Liver (tissue), 9 donors: Measurements from ENCODE around the gene MAD2L2. TPM values are rescaled to one million over a fixed set of nuclear protein-coding genes. Genes with fewer than 3 reads are reported as not detected.

Source experiments
- DNase-seq: peaks from one replicate; pipeline ENCODE4 v3.0.0-alpha.2; 2017; ENCODE audit warnings: low spot score
- H3K27ac ChIP-seq, 2 donors: one replicate each; pipeline ENCODE4 v1.7.0; 2013; ENCODE audit warnings: inconsistent platforms in 2 of 2, low read length in 2 of 2, control low read depth in 1 of 2, low read depth in 1 of 2, mild to moderate bottlenecking in 1 of 2
- H3K27me3 ChIP-seq, 4 donors: one replicate each; pipeline versions ENCODE4 v1.6.1 to v1.7.0; 2013; ENCODE audit warnings: low read length in 3 of 4, inconsistent platforms in 1 of 4, mild to moderate bottlenecking in 1 of 4, moderate library complexity in 1 of 4; ENCODE audit not compliant: control insufficient read depth in 4 of 4, insufficient read depth in 4 of 4
- H3K36me3 ChIP-seq, 4 donors: one replicate each; pipeline versions ENCODE4 v1.6.1 to v1.7.0; 2013; ENCODE audit warnings: low read length in 3 of 4, mild to moderate bottlenecking in 3 of 4, low read depth in 1 of 4, moderate library complexity in 1 of 4; ENCODE audit not compliant: control insufficient read depth in 4 of 4, insufficient read depth in 3 of 4
- H3K4me1 ChIP-seq, 4 donors: one replicate each; pipeline versions ENCODE4 v1.6.1 to v1.7.0; 2013; ENCODE audit warnings: low read length in 3 of 4, mild to moderate bottlenecking in 3 of 4, moderate library complexity in 1 of 4; ENCODE audit not compliant: control insufficient read depth in 4 of 4, insufficient read depth in 4 of 4
- H3K4me3 ChIP-seq, 3 donors: one replicate each; pipeline versions ENCODE4 v1.6.1 to v1.7.0; 2013; ENCODE audit warnings: low read length in 3 of 3, control low read depth in 1 of 3, low read depth in 1 of 3, mild to moderate bottlenecking in 1 of 3
- H3K9ac ChIP-seq, 2 donors: one replicate each; pipeline ENCODE4 v1.7.0; 2013; ENCODE audit warnings: low read length in 2 of 2, mild to moderate bottlenecking in 2 of 2, moderate library complexity in 2 of 2, control low read depth in 1 of 2, low read depth in 1 of 2
- H3K9me3 ChIP-seq, 4 donors: one replicate each; pipeline versions ENCODE4 v1.6.1 to v1.7.0; 2013; ENCODE audit warnings: low read length in 3 of 4; ENCODE audit not compliant: control insufficient read depth in 4 of 4
- EGR1 ChIP-seq, 2 donors: IDR thresholded peaks; 2 replicates each; pipeline ENCODE4 v1.6.1; 2016 to 2018; ENCODE audit warnings: antibody characterized with exemption in 2 of 2, low read depth in 2 of 2
- FOXA1 ChIP-seq: IDR thresholded peaks from 2 replicates; pipeline ENCODE4 v1.6.1; 2016; ENCODE audit warnings: antibody characterized with exemption
- FOXA2 ChIP-seq: IDR thresholded peaks from 2 replicates; pipeline ENCODE4 v1.6.1; 2016; ENCODE audit warnings: antibody characterized with exemption
- GABPA ChIP-seq, 2 donors: IDR thresholded peaks in 1 of 2; conservative IDR thresholded peaks in 1 of 2; 2 replicates each; pipeline ENCODE4 v1.6.1; 2016; ENCODE audit warnings: antibody characterized with exemption in 2 of 2, mild to moderate bottlenecking in 1 of 2, moderate library complexity in 1 of 2
- HNF4A ChIP-seq, 2 donors: conservative IDR thresholded peaks; 2 replicates each; pipeline ENCODE4 v1.6.1; 2016; ENCODE audit warnings: antibody characterized with exemption in 2 of 2, mild to moderate bottlenecking in 2 of 2
- NR2F2 ChIP-seq: IDR thresholded peaks from 2 replicates; pipeline ENCODE4 v1.6.1; 2016; ENCODE audit warnings: antibody characterized with exemption
- RAD21 ChIP-seq, 2 donors: IDR thresholded peaks; 2 replicates each; pipeline ENCODE4 v1.6.1; 2016; ENCODE audit warnings: antibody characterized with exemption in 2 of 2, mild to moderate bottlenecking in 2 of 2
- RXRA ChIP-seq, 2 donors: IDR thresholded peaks; 2 replicates each; pipeline ENCODE4 v1.6.1; 2017 to 2018; ENCODE audit warnings: antibody characterized with exemption in 2 of 2, mild to moderate bottlenecking in 1 of 2
- SP1 ChIP-seq: IDR thresholded peaks from 2 replicates; pipeline ENCODE4 v1.6.1; 2018; ENCODE audit warnings: antibody characterized with exemption, mild to moderate bottlenecking
- TAF1 ChIP-seq: conservative IDR thresholded peaks from 2 replicates; pipeline ENCODE4 v1.6.1; 2016; ENCODE audit warnings: antibody characterized with exemption, mild to moderate bottlenecking
- YY1 ChIP-seq: IDR thresholded peaks from 2 replicates; pipeline ENCODE4 v1.6.1; 2016; ENCODE audit warnings: antibody characterized with exemption, mild to moderate bottlenecking
- WGBS: extraction: QIAGEN DNeasy Blood & Tissue Kit; methylation state at CpG from one replicate; pipeline ENCODE4 v1.1.7; 2013; 5-methylcytosine and 5-hydroxymethylcytosine counted together
- polyA plus RNA-seq, 2 donors: library from polyadenylated mRNA; stranded (reverse) in 1 of 2; unstranded in 1 of 2; fragments of 200-250 nt in 1 of 2; fragments of >200 nt in 1 of 2; fragmentation: Nextera tagmentation in 1 of 2; extraction: Ambion mirVana in 1 of 2; gene quantifications; one replicate each; pipeline versions ENCODE4 v1.2.1 to v1.2.3, GENCODE V29; 2013 to 2015
- total RNA-seq, 2 donors: library from RNA; depleted of rRNA; stranded (reverse); fragments of >200 nt; gene quantifications; one replicate each; pipeline ENCODE4 v1.2.3, GENCODE V29; 2014
- TF ChIP-seq, protein P1 (sequence below): IDR thresholded peaks from 2 replicates; pipeline ENCODE4 v1.6.1; 2016; ENCODE audit warnings: antibody characterized with exemption
- TF ChIP-seq, protein P2 (sequence below): IDR thresholded peaks from 2 replicates; pipeline ENCODE4 v1.6.1; 2016; ENCODE audit warnings: antibody characterized with exemption
- TF ChIP-seq, protein P3 (sequence below): fragments of 150-350 bp; IDR thresholded peaks from 2 replicates; pipeline ENCODE4 v1.5.1; 2017; ENCODE audit warnings: improper control_type of control experiment, low read depth, low read length; ENCODE audit not compliant: missing input control
- TF ChIP-seq, protein P4 (sequence below): IDR thresholded peaks from 2 replicates; pipeline ENCODE4 v1.6.1; 2016; ENCODE audit warnings: antibody characterized with exemption
- donor health status: healthy.
- donor health status: healthy.
- donor health status: healthy.
- donor health status: healthy.
- donor health status: healthy.

MAD2L2 gene
- total and polyA plus RNA-seq, 4 donors = 17.5 to 43.1 (median 31.9) TPM

DNA sequence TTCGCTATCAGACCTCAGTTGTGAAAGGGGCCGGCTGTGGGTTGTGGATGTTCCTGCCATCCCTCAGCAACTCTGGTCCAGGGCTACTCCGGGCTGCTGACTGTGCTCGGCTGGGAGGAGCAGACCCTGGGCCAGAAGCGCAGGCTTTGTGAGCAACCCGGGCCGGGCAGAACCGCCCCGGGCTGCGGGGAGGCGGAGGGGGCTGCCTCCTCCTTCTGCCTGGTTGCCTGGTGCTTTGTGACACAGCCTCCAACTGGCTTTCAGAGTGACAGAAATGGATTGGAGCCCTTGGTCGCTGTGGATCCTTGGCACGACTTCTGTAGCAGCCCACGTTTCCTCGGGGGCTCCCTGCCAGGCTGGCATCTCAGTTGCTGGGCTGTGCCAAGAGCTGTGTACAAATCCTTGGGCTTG, 20.6 kb upstream of the MAD2L2 start:
- Histone ChIP-seq H3K4me3 (no peak overlapping the region), H3K9ac (no peak overlapping the region), H3K27ac (no peak overlapping the region), H3K36me3 (no peaks in the 10 kb centered on the region), H3K4me1 (no peaks in the 10 kb centered on the region), H3K27me3 (no peaks in the 10 kb centered on the region), H3K9me3 (no peaks in the 10 kb centered on the region)
- 57% methylated on average over 15 of the region's 15 CpGs for WGBS
- no peak for DNase-seq
- TF ChIP-seq, protein P1, sequence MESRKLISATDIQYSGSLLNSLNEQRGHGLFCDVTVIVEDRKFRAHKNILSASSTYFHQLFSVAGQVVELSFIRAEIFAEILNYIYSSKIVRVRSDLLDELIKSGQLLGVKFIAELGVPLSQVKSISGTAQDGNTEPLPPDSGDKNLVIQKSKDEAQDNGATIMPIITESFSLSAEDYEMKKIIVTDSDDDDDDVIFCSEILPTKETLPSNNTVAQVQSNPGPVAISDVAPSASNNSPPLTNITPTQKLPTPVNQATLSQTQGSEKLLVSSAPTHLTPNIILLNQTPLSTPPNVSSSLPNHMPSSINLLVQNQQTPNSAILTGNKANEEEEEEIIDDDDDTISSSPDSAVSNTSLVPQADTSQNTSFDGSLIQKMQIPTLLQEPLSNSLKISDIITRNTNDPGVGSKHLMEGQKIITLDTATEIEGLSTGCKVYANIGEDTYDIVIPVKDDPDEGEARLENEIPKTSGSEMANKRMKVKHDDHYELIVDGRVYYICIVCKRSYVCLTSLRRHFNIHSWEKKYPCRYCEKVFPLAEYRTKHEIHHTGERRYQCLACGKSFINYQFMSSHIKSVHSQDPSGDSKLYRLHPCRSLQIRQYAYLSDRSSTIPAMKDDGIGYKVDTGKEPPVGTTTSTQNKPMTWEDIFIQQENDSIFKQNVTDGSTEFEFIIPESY = no peak
- no peak for TF ChIP-seq TAF1

DNA sequence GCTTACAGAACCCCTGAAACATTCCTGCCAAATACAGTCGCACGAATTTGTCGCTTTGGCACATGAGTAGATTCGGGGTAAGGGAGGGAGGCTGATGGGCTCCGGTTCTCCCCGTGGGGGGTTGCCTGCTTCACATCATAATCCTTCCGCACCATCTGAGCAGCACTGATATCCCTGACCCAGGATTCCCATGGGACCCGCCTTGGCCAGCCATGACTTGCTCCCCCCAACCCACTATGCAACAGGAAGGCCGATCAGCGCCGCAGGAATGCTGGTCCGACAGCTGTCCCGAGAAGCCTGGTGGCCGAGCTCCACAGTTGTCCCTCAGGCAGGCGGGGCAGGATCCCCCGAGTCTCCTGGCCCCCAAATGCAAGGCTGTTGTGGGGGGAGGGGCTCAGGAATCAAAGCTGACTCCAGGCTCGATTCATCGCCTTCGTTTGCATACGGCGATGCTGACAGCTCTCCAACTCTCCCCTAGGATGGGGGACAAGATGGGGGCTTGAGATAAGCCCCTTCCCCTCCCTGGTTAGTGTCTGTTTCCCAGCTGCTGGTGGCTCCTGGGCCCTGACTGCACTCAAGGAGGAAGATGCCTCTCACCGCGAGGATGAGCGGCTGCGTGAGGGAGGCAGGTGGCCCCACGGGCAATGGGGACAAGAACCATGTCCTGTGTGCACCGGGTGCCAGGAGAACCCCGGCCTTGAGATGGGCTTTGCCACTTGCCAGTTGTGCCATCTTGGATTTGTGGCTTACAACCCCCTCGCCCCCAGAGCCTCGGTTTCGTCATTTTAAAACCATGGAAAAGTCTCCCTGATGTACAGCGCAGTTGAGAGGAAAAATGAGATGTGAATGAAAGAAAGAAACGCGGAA, 19.9 kb upstream of the MAD2L2 start:
- Histone ChIP-seq H3K27ac (no peak overlapping the region), H3K36me3 (no peaks in the 10 kb centered on the region), H3K4me3 (no peak overlapping the region), H3K27me3 (no peaks in the 10 kb centered on the region), H3K9ac (no peak overlapping the region), H3K4me1 (no peaks in the 10 kb centered on the region), H3K9me3 (no peaks in the 10 kb centered on the region)
- WGBS = 54% methylated on average over 34 of the region's 34 CpGs
- no peak for DNase-seq
- no peak for TF ChIP-seq RXRA (IDR thresholded peaks at IDR 0.05)
- no peak for TF ChIP-seq GABPA (IDR thresholded peaks at IDR 0.05 in 1 of 2, conservative IDR thresholded peaks at IDR 0.05 in 1 of 2)
- TF ChIP-seq NR2F2 = no peak
- TF ChIP-seq RAD21 (IDR thresholded peaks at IDR 0.05) = no peak
- TF ChIP-seq HNF4A (conservative IDR thresholded peaks at IDR 0.05) = no peak
- no peak for TF ChIP-seq YY1
- TF ChIP-seq SP1 = no peak
- TF ChIP-seq EGR1 (IDR thresholded peaks at IDR 0.05; ENCODE audit: low read depth in 2 of 2) = no peak
- TF ChIP-seq, protein P2, sequence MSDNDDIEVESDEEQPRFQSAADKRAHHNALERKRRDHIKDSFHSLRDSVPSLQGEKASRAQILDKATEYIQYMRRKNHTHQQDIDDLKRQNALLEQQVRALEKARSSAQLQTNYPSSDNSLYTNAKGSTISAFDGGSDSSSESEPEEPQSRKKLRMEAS = no peak
- TF ChIP-seq FOXA1 = no peak
- TF ChIP-seq, protein P1 = no peak
- TF ChIP-seq FOXA2 = no peak
- TF ChIP-seq, protein P3, sequence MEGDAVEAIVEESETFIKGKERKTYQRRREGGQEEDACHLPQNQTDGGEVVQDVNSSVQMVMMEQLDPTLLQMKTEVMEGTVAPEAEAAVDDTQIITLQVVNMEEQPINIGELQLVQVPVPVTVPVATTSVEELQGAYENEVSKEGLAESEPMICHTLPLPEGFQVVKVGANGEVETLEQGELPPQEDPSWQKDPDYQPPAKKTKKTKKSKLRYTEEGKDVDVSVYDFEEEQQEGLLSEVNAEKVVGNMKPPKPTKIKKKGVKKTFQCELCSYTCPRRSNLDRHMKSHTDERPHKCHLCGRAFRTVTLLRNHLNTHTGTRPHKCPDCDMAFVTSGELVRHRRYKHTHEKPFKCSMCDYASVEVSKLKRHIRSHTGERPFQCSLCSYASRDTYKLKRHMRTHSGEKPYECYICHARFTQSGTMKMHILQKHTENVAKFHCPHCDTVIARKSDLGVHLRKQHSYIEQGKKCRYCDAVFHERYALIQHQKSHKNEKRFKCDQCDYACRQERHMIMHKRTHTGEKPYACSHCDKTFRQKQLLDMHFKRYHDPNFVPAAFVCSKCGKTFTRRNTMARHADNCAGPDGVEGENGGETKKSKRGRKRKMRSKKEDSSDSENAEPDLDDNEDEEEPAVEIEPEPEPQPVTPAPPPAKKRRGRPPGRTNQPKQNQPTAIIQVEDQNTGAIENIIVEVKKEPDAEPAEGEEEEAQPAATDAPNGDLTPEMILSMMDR = no peak
- TF ChIP-seq, protein P4, sequence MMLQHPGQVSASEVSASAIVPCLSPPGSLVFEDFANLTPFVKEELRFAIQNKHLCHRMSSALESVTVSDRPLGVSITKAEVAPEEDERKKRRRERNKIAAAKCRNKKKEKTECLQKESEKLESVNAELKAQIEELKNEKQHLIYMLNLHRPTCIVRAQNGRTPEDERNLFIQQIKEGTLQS = no peak
- no peak for TF ChIP-seq TAF1
